ENCODE results near the gene S100A7. TPM values are rescaled to one million over a fixed set of nuclear protein-coding genes. Genes with fewer than 3 reads are reported as not detected.
"Not testable (repeated sequence)": the region's sequence is repeated elsewhere in the genome, so short reads cannot be mapped to it uniquely, and the experiment has no call there.

S100A7 gene
- total RNA-seq, 2 donors from 2014 or later, result not detected

- intact Hi-C loops (cut with DNase I), result no loop called here
- DNase-seq (ENCODE audit: low spot score), result no peak
Measured at GRCh38 chr1:153415850-153416570, 44.4 kb downstream of the S100A7 start, which contains the start of gene S100A7A. Gene S100A7A, plus strand, starts transcription at chr1:153416520. Its CDS starts 1,563 bp downstream, at chr1:153418083.

- DNase-seq (ENCODE audit: low spot score); intact Hi-C loops (cut with DNase I): not testable (repeated sequence)
Measured at GRCh38 chr1:153413961-153414360, 46.5 kb downstream of the S100A7 start.

Other genes with a start within 250 kb of the S100A7 start
- not detected for gene PRR9, start 243.1 kb downstream of the S100A7 start, total RNA-seq
- gene LORICRIN, start 201.0 kb downstream of the S100A7 start, total RNA-seq, result not detected
- not detected for gene PGLYRP3, start 147.7 kb downstream of the S100A7 start, total RNA-seq
- gene PGLYRP4, start 111.8 kb downstream of the S100A7 start, total RNA-seq, result not detected
- gene S100A9, start 102.8 kb downstream of the S100A7 start, total RNA-seq, result 100 to 1,000 TPM; 158 to 525 TPM
- gene S100A12, start 85.0 kb downstream of the S100A7 start, total RNA-seq, result 10 to 100 TPM; 12.6 to 34.4 TPM
- 100 to 1,000 TPM; 123 to 360 TPM for gene S100A8, start 69.6 kb downstream of the S100A7 start, total RNA-seq
- not detected for gene S100A7A, start 44.1 kb downstream of the S100A7 start, total RNA-seq
- gene S100A6, start 75.3 kb upstream of the S100A7 start, total RNA-seq, result 1,000 to 10,000 TPM; 1,174 to 1,536 TPM
- not detected for gene S100A5, start 80.3 kb upstream of the S100A7 start, total RNA-seq
- 100 to 1,000 TPM; 286 to 472 TPM for gene S100A4, start 85.2 kb upstream of the S100A7 start, total RNA-seq
- gene S100A3, start 88.6 kb upstream of the S100A7 start, total RNA-seq, result 1 to 10 TPM; 4.1 to 8.3 TPM
- gene S100A2, start 105.2 kb upstream of the S100A7 start, total RNA-seq, result 1 to 10 TPM; 1.5 to 3.5 TPM
- gene S100A16, start 152.5 kb upstream of the S100A7 start, total RNA-seq, result 10 to 100 TPM; 67.0 to 99.2 TPM
- not detected for gene S100A14, start 155.7 kb upstream of the S100A7 start, total RNA-seq
- gene S100A13, start 166.9 kb upstream of the S100A7 start, total RNA-seq, result 100 to 1,000 TPM; 149 to 167 TPM
- gene S100A1, start 167.8 kb upstream of the S100A7 start, total RNA-seq, result 1 to 10 TPM in 1 of 2 donors, under 1 TPM in 1; 0.74 to 1.8 TPM
- 10 to 100 TPM; 44.5 to 47.3 TPM for gene CHTOP, start 173.4 kb upstream of the S100A7 start, total RNA-seq
- 10 to 100 TPM; 30.3 to 31.2 TPM for gene SNAPIN, start 198.1 kb upstream of the S100A7 start, total RNA-seq
- 10 to 100 TPM; 66.9 to 82.3 TPM for gene ILF2, start 210.3 kb upstream of the S100A7 start, total RNA-seq
- 100 to 1,000 TPM; 107 to 119 TPM for gene NPR1, start 218.0 kb upstream of the S100A7 start, total RNA-seq

Data from posterior vena cava (tissue), 2 donors.